GM20431 (cell line): Measurements from ENCODE around the gene EXOC3.

Source experiments
- in situ Hi-C: fragments of 300-500 bp; cut with MseI, MboI; formaldehyde crosslinking; loops from one replicate; pipeline ENCODE4 v1.15.0; 2020; ENCODE audit warnings: low sequenced_read_pairs; ENCODE audit not compliant: unreplicated experiment

The EXOC3 gene

DNA sequence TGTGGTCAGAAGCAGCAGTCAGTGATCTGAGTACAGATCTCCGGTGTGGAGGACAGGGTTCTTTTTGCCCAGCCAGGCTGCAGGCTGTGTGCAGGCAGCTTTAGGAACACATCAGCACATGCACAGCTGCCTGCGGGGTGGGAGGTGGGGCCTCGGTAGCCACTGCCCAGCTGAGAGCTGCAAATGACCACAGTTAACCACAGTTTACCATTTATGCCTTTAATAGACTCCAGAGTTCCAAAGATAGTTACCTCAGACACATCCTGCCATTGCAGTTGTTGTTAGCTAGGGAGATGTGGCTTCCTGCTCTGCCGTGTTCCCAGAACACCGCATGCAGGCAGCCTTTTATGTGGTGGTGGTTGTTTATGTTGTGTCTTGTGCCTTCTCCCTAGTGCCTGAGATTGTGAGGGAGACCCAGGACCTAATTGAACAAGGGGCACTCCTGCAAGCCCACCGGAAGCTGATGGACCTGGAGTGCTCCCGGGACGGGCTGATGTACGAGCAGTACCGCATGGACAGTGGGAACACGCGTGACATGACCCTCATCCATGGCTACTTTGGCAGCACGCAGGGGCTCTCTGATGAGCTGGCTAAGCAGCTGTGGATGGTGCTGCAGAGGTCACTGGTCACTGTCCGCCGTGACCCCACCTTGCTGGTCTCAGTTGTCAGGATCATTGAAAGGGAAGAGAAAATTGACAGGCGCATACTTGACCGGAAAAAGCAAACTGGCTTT, 10.2 kb downstream of the EXOC3 start:
- in situ Hi-C loops, result no loop called here

DNA sequence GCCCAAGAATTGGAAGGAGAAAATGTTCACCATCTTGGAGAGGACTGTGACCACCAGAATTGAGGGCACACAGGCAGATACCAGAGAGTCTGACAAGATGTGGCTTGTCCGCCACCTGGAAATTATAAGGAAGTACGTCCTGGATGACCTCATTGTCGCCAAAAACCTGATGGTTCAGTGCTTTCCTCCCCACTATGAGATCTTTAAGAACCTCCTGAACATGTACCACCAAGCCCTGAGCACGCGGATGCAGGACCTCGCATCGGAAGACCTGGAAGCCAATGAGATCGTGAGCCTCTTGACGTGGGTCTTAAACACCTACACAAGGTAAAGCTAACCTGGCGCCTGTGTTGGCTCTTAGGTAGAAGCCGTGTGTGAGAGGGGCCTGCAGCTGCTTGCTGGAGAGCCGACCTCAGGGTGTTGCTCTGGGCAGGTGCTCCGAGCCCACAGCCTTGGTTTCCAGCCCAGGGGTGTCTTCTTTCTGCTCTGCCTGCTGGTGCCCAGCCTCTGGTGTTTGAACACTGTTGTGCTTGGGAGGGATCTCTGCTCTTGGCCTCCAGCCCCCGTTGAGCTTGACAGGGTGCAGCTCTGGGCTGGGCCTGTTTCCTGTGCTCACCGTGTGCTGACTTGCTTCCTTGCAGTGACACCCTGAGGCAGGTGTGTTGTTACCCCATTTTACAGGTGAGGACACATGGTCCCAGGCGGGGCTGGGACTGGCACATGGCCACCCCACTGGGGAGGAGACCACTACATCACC, 10.9 kb downstream of the EXOC3 start:
- in situ Hi-C loops, result no loop called here

DNA sequence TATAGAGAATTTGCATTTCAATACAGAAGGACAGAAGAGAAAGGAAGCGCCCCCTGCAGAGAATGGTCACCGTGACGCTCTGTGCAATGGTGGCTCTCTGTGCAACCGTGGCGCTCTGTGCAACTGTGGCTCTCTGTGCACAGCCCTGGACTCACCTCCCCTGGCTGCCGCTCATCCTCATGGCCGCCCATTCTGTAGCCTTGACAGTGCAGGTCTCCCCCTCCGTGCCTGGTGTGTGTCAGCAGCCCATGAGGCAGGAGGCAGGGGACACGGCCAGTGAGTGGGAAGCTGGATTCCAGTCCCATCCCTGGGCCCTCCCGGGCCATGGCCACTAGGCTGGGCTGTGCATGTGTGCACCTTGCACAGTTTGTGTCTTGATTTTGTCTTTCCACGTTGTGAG, 12.0 kb downstream of the EXOC3 start:
- in situ Hi-C loops, result no loop called here

DNA sequence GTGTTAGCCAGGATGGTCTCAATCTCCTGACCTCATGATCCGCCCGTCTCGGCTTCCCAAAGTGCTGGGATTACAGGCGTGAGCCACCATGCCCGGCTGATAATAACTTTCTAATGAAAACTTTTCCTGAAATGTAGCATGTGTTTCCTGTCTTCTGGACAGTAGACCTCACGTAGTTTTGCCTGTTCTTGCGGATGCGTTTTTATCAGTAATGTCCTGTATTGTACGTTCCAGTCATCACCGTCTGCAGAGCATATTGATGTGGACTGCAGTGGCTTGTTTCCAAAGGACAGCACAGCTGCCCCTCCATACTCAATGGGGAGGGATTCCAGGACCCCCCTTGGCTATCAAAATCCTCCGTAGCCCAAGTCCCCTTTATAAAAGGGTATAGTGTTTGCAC, 12.8 kb downstream of the EXOC3 start:
- in situ Hi-C loops, result no loop called here

DNA sequence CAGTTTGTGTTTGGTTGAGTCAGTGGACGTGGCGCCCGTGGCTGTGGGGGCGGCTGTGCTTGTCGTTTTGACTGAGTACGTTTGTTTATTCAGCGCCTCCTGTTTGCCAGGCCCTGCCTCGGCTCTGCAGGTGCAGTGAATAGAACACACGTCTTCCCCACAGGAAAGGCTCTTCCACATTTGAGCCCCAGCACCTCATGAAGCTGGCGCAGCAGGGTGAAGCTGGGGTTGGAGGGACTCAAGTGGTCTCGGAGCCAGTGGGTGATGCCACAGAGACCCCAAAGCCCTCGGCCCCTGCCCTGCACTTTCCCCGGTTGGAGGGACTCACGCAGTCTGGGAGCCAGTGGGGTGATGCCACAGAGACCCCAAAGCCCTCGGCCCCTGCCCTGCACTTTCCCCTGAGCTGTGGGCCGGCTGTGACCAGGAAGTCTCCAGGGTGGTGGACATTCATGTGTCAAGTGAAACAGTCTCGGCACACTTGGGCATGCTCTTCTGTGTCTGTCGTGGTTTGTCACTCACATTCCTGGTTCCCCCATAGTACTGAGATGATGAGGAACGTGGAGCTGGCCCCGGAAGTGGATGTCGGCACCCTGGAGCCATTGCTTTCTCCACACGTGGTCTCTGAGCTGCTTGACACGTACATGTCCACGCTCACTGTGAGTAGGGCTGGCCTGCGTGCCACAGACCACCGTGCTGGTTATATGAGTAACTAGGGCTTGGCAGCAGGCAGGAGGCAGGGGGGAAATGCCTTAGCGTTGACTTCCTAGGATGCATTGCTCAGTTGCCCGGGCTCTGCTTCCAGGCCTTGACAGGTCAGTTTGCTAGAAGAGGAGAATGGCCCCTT, 13.6 kb downstream of the EXOC3 start:
- in situ Hi-C loops, result no loop called here

DNA sequence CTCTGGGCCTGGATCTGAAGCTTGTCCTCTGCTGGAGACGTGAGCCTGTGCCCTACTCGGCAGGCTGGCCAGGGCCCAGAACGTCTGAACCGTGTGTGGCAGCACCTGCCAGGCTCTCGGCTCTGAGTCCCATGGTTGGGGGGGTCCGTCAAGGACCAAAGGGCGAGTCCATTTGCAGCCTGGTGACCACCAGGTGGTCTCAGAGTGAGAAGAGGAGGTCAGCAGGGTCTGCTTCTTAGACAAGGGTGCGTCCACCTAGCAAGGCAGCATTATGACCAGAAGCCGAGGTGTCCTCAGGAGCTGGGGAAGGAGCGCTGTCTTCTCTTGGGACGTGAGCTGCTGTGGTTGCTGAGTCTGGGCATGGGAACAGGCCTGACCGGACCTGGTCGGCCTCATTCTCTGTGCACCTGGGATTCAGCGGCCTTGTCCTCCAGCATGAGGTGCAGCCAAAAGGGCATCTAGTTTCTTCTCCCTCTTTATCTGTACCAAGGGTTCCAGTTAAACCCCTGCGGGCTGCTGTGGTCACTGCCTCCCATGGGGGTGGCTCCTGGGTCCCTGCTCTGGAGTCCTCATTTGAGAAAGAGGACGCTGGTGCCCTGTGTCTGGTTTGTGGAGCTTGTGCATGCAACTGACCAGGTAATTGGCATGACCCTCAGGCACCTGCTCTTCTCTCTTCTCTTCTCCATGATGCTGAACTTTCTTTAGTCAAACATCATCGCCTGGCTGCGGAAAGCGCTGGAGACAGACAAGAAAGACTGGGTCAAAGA, 14.4 kb downstream of the EXOC3 start:
- in situ Hi-C loops, result no loop called here

DNA sequence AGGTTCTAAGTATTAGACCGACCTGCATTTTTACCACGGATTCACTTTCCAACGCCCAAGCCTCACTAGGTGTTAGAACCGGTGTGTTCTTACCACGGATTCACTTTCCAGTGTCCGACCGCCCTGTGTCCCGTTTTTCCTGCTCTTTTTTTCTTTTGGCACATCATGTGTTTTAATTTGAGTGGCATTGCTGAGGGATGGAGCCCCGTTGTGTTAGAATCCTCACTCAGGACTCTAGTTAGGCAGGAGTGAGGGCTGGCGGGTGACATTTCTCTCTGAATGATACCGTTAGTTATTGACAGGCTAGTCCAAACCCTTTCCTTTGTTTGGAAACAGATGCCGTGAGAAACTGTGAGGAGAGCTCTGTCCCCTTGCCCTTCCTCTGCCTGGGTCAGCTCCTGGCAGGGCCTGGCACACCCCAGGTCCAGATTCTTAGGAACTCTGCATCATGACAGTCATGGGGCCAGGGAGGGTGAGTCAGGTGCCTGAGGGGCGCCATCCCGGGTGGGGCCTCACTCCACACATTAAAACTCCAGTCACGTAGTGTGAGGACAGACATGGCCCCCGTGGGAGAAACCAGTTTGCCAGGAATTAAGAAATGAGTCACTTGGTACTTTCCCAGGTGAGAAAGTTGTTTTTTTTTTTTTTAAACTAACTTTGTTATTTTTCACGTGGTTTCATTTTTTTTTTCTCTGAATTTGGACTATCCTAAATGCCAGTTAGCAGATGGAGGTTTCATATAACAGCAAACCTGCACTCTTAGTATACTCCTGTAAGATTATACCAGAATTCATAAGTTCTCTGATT, 15.8 kb downstream of the EXOC3 start:
- in situ Hi-C loops, result no loop called here

DNA sequence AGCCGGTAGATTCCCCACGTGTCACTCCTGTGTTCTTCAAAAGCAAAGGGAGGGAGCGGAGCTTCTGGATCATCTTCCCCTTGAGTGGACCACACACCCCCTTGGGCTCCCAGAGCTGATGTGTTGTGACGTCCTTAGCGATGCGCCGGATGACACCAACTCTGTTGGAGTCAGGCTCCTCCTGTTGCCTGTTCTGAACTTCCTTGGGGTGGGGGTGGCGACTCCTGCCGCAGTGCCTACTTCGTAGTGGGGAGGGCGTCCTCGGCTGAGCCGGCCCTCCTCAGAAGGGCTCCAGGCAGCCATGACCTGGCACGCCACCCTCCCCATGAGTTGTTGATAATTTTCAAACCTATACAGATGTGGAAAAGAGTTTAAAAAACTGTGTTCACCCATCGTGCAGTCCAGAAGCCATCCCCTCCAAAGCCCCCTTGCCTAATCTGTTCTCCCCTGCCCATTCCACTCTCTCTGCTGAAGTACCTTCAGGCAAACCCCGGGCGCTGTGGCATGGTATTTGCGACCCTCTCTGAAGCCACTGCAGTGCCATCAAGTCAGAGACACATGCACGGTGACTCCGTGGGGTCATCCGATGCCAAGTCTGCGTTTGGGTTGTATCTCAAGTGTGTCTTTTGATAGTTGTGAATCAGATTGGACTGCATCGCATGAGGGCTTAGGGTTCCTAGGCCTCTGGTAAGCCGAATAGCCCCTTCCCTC, 16.7 kb downstream of the EXOC3 start:
- in situ Hi-C loops, result no loop called here

DNA sequence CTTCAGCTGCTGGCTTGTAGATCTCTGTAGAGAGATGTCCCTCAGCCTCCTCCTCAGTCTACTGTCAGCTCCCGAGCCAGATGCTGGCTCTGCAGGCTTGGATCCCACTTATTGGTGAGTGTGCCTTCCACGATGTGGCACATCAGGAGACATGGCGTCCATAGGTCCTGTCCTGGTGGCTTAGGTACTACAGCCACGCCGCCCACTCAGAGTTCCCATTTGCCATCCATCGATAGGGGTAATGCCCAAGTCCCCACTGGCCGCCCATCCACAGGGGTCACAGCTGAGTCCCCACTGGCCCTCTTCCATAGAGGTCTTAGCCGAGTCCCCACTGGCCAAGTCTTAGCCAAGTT, 17.3 kb downstream of the EXOC3 start:
- in situ Hi-C loops, result no loop called here

DNA sequence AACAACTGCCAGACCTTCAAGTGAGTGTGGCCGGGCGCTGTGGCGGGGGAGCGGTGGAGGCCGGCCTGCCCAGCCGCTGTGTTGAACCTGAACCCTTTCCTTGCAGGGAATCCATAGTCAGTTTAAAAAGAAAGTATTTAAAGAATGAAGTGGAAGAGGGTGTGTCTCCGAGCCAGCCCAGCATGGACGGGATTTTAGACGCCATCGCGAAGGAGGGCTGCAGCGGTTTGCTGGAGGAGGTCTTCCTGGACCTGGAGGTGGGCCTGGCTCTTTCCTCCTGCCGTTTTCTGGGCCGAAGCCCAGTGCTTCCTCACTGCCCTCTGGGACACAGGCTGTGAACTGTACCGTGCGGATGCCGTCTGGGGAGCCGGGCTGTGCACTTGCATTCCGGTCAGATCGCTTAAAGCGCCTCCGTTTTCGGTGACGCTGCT, 19.1 kb downstream of the EXOC3 start:
- in situ Hi-C loops, result no loop called here

DNA sequence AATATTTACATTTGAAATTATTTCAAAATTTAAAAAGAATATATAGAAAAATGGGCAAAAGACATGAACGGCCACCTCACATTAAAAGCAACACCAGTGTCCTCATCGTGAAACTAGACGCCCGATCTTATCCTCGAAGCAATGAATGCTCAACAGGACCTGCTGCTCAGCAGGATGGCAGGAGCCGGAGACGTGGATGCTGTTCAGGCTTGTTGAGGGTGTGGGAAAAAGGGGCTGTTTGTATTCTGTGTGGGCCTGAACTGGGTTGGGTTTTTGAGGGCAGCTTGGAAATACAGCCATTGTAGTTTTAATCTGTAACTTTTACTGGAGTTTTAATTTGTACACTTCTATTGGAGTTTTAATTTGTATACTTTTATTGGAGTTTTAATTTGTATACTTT, 20.3 kb downstream of the EXOC3 start:
- in situ Hi-C loops, result no loop called here

DNA sequence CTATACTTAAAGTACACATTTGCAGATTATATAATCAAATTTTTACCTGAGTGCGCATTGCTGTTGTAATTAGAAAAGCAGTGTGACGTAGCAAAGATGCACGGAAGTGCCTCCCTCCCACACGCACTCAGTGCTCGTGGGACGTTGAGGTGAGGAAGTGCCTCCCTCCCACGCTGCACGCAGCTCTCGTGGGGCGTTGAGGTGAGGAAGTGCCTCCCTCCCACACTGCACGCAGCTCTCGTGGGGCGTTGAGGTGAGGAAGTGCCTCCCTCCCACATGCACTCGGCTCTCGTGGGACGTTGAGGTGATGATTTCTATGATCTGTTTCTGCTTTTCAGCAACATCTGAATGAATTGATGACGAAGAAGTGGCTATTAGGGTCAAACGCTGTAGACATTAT, 21.0 kb downstream of the EXOC3 start:
- in situ Hi-C loops, result no loop called here

DNA sequence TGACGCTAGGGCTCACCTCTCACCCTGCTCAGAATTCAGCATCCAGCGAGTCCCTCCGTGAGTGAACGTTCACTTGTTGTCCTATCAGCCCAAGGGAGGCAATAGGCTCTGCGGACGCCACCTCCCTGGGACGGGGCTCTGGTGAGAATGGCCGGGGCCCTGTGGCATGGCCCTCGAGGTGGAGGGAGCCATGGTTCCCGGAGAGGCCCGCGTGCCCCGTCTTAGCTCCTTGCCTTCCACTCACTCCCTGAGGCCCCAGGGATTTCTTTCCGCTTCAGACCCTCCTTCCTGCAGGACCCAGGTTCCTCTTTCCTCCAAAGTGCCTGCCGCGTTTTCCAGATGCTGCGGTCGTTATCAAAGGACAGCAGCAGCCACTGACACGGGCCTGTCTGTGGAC, 21.5 kb downstream of the EXOC3 start:
- in situ Hi-C loops, result no loop called here

DNA sequence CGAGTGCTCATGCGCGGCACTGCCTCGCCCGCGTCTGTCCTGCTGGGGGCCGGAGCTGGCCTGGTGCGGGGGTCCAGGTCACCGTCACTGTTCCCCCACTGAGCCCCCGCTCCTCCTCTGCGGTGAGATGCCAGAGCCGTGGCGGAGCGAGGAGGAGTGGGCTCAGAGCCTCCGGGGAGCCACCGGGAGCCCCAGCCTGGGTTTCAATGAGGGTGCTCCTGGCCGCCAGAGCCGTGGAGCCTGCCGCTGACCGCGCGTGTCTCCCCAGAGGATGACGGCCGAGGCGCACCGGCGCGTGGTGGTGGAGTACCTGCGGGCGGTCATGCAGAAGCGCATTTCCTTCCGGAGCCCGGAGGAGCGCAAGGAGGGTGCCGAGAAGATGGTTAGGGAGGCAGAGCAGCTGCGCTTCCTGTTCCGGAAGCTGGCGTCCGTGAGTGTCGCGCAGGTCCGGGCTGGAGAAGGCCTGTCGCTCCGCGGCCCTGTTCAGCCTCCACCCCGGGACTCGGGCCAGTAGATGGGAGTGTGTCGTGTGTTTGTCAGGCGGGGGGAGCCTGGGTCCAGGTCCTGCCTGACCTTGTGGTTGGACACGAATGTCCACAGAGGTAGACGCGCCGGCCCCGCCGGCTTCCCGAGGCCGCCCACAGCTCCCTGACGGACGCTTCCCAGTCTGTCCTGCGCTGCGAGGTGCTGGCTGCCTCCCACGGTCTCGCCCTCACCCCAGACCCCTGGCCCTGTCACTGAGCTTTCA, 22.0 kb downstream of the EXOC3 start:
- in situ Hi-C loops, result no loop called here

DNA sequence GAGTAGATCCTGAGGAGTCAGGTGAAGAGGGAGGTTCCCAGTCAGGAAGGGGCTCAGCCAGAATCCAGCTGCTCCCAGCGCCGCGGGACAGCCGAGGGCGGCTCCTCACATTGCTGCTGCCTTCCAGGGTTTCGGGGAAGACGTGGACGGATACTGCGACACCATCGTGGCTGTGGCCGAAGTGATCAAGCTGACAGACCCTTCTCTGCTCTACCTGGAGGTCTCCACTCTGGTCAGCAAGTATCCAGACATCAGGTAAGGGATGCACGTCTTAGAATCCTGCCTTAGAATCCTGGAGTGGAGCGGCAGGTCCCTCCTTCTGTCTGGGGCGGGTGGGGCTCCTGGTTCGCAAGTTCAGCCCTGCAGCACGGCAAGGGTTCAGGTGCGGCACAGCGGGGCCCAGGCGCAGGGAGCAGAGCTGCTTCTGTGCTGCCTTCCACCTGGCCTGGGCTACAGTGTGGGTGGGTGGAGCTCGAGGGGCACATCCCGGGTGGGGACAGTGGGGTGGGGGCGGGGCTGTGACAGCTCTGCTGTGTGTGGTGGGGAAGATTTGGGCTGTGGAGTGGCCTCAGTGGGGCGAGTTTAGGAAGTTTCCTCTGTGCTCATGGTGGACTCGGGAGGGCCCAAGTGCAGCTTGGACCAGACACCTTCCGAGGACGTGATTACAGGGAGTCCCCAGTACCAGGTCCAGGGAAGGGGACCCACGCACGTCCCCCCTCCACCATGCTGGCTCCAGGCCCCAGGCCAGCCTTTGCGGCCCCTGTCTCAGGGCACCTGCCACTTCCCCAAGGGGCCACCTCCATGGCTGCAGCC, 22.8 kb downstream of the EXOC3 start:
- in situ Hi-C loops, result no loop called here

DNA sequence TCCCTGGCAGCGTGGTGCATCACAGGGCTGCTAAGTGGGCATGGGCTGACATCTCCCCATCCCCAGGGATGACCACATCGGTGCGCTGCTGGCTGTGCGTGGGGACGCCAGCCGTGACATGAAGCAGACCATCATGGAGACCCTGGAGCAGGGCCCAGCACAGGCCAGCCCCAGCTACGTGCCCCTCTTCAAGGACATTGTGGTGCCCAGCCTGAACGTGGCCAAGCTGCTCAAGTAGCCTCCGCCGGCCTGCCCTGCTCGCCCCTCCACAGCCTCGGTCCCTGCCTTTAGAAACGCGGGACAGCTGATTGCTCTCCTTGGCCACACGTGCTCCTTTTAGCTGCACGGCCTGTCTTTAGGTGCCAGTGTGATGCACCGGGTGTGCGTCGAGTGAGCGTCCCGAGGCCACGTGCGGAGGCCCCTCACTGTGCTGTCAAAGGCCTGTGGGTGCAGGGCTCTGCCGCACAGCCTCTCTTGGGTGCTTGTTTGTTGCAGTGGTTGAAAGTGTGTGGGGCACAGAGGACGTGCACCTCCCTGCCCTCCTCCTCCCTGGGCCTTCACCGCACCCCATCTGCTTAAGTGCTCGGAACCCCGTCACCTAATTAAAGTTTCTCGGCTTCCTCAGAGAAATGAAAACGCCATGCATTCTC, 23.8 kb downstream of the EXOC3 start:
- in situ Hi-C loops, result no loop called here

DNA sequence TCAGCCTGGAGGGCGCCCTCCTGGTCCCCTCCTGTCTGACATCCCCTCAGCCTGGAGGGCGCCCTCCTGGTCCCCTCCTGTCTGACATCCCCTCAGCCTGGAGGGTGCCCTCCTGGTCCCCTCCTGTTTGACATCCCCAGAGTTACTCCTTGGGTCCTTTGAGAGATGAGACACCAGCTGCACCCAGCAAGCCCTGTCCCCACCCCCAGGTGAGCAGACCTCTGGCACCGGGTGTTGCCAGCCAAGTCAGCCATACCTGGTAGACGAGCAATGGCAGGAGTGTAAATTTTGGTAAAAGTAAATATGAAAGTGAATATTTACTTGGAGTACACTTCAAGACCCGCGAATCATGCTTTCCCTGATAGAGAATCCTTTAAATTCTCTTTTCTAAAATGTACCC, 25.4 kb downstream of the EXOC3 start:
- in situ Hi-C loops, result no loop called here
